ENCODE measurements around the gene GAGE12J. TPM values are rescaled to one million over a fixed set of nuclear protein-coding genes. Genes with fewer than 3 reads are reported as not detected.

The GAGE12J gene
- total RNA-seq, 2 experiments from 2014 or later = not detected

- no peak for DNase-seq (ENCODE audit: low spot score)
- peaks cover 16% of the 10 kb centered on the region; the same call in 1 of the 2 replicates for H3K79me2 ChIP-seq (ENCODE audit: insufficient read depth, low read depth, low read length)
- ChIA-PET CTCF (ENCODE audit: unreplicated experiment) (no interaction called here), POLR2A (no interaction called here)
- peaks cover 16% of the 10 kb centered on the region for H3K4me1 ChIP-seq (ENCODE audit: insufficient read depth, low read length, poor library complexity, severe bottlenecking)
- no peaks in the 10 kb centered on the region for H3K9me3 ChIP-seq (ENCODE audit: low read length)
- BruUV-seq (replicated peaks) = no TSS peak
- no peaks in the 10 kb centered on the region for H3K9me2 ChIP-seq (ENCODE audit: insufficient read depth, low read length)
- peaks cover 8% of the 10 kb centered on the region; the same call in 1 of the 2 replicates for H3K36me3 ChIP-seq (ENCODE audit: insufficient read depth, low read length)
- no peaks in the 10 kb centered on the region for H4K20me1 ChIP-seq (ENCODE audit: insufficient read depth, low read length)
- H3K4me2 ChIP-seq (ENCODE audit: low read length) = no peak overlapping the region
- TF ChIP-seq CTCF (conservative IDR thresholded peaks at IDR 0.05; ENCODE audit: low read length) (no peak), EZH2phosphoT487 (IDR thresholded peaks at IDR 0.05; ENCODE audit: borderline replicate concordance, low read depth, low read length) (no peak)
- no peak overlapping the region for H3K4me3 ChIP-seq (ENCODE audit: low read depth, low read length, poor library complexity, severe bottlenecking)
- intact Hi-C loops (cut with micrococcal nuclease; ENCODE audit: unreplicated experiment) = no loop called here
- H2AFZ ChIP-seq (ENCODE audit: low read length) = no peak overlapping the region
- no peak overlapping the region for H3K27ac ChIP-seq (ENCODE audit: low read depth, low read length, poor library complexity, severe bottlenecking)
Measured at GRCh38 chrX:49276207-49276606, 45.6 kb upstream of the GAGE12J start.

- Histone ChIP-seq H3K27ac (ENCODE audit: low read depth, low read length, poor library complexity, severe bottlenecking) (no peak overlapping the region), H2AFZ (ENCODE audit: low read length) (no peak overlapping the region), H3K79me2 (ENCODE audit: insufficient read depth, low read depth, low read length) (peaks cover 9% of the 10 kb centered on the region; the same call in 1 of the 2 replicates), H3K4me2 (ENCODE audit: low read length) (no peak overlapping the region), H4K20me1 (ENCODE audit: insufficient read depth, low read length) (no peaks in the 10 kb centered on the region), H3K4me1 (ENCODE audit: insufficient read depth, low read length, poor library complexity, severe bottlenecking) (peaks cover 9% of the 10 kb centered on the region), H3K4me3 (ENCODE audit: low read depth, low read length, poor library complexity, severe bottlenecking) (no peak overlapping the region), H3K9me3 (ENCODE audit: low read length) (no peaks in the 10 kb centered on the region), H3K9me2 (ENCODE audit: insufficient read depth, low read length) (no peaks in the 10 kb centered on the region), H3K36me3 (ENCODE audit: insufficient read depth, low read length) (peaks cover 8% of the 10 kb centered on the region; the same call in 1 of the 2 replicates)
- intact Hi-C loops (cut with micrococcal nuclease; ENCODE audit: unreplicated experiment) = no loop called here
- ChIA-PET CTCF (ENCODE audit: unreplicated experiment) (no interaction called here), POLR2A (no interaction called here)
- no TSS peak for BruUV-seq (replicated peaks)
- TF ChIP-seq EZH2phosphoT487 (IDR thresholded peaks at IDR 0.05; ENCODE audit: borderline replicate concordance, low read depth, low read length) = no peak
- no peak for TF ChIP-seq CTCF (conservative IDR thresholded peaks at IDR 0.05; ENCODE audit: low read length)
- DNase-seq (ENCODE audit: low spot score) = no peak
Measured at GRCh38 chrX:49276671-49277534, 44.9 kb upstream of the GAGE12J start.

GRCh38 chrX:49277535-49277830, 44.4 kb upstream of the GAGE12J start:
- DNase-seq (ENCODE audit: low spot score) = no peak
- no peak overlapping the region for H3K27ac ChIP-seq (ENCODE audit: low read depth, low read length, poor library complexity, severe bottlenecking)
- POLR2A ChIA-PET = no interaction called here
- no peak overlapping the region for H2AFZ ChIP-seq (ENCODE audit: low read length)
- no TSS peak for BruUV-seq (replicated peaks)
- intact Hi-C loops (cut with micrococcal nuclease; ENCODE audit: unreplicated experiment) = no loop called here
- H3K4me1 ChIP-seq (ENCODE audit: insufficient read depth, low read length, poor library complexity, severe bottlenecking) = peaks cover 3% of the 10 kb centered on the region
- H3K4me2 ChIP-seq (ENCODE audit: low read length) = no peak overlapping the region
- CTCF ChIA-PET (ENCODE audit: unreplicated experiment) = no interaction called here
- no peaks in the 10 kb centered on the region for H4K20me1 ChIP-seq (ENCODE audit: insufficient read depth, low read length)
- no peak overlapping the region for H3K4me3 ChIP-seq (ENCODE audit: low read depth, low read length, poor library complexity, severe bottlenecking)
- TF ChIP-seq CTCF (conservative IDR thresholded peaks at IDR 0.05; ENCODE audit: low read length) (no peak), EZH2phosphoT487 (IDR thresholded peaks at IDR 0.05; ENCODE audit: borderline replicate concordance, low read depth, low read length) (no peak)
- H3K36me3 ChIP-seq (ENCODE audit: insufficient read depth, low read length) = peaks cover 8% of the 10 kb centered on the region; the same call in 1 of the 2 replicates
- H3K9me3 ChIP-seq (ENCODE audit: low read length) = no peaks in the 10 kb centered on the region
- peaks cover 5% of the 10 kb centered on the region; the same call in 1 of the 2 replicates for H3K79me2 ChIP-seq (ENCODE audit: insufficient read depth, low read depth, low read length)
- no peaks in the 10 kb centered on the region for H3K9me2 ChIP-seq (ENCODE audit: insufficient read depth, low read length)

All from OCI-LY7 (cell line).